ENCODE results near the gene VPS37C. TPM values are rescaled to one million over a fixed set of nuclear protein-coding genes. Genes with fewer than 3 reads are reported as not detected.
"Not testable (repeated sequence)": the region's sequence is repeated elsewhere in the genome, so short reads cannot be mapped to it uniquely, and the experiment has no call there.

The VPS37C gene
- total RNA-seq, 4 donors from 2014 or later = 28.9 to 56.9 (median 40.3) TPM

GRCh38 chr11:61193596-61193995 is 32.4 kb upstream of the VPS37C start:
- no peak overlapping the region for H3K4me3 ChIP-seq
- H3K4me1 ChIP-seq = no peaks in the 10 kb centered on the region
- TF ChIP-seq POLR2A (IDR thresholded peaks at IDR 0.05) (no peak), CTCF (IDR thresholded peaks at IDR 0.05) (no peak)
- no peaks in the 10 kb centered on the region for H3K27me3 ChIP-seq
- no peak for DNase-seq
- H3K9me3 ChIP-seq = no peaks in the 10 kb centered on the region
- H3K36me3 ChIP-seq = no peaks in the 10 kb centered on the region
- no peak overlapping the region for H3K27ac ChIP-seq

GRCh38 chr11:61189933-61190332 is 28.7 kb upstream of the VPS37C start:
- no peak overlapping the region for H3K27ac ChIP-seq
- TF ChIP-seq CTCF (IDR thresholded peaks at IDR 0.05) (no peak), POLR2A (IDR thresholded peaks at IDR 0.05) (no peak)

GRCh38 chr11:61187505-61188130 is 26.4 kb upstream of the VPS37C start:
- TF ChIP-seq CTCF (IDR thresholded peaks at IDR 0.05) (peak; percentile 81 to 92 (median 91)), POLR2A (IDR thresholded peaks at IDR 0.05) (no peak)
- peak in 2 of 3 donors; percentile 89 to 93 for DNase-seq
- Histone ChIP-seq H3K27me3 (no peaks in the 10 kb centered on the region), H3K36me3 (no peaks in the 10 kb centered on the region), H3K4me3 (no peak overlapping the region), H3K4me1 (no peaks in the 10 kb centered on the region), H3K9me3 (no peaks in the 10 kb centered on the region), H3K27ac (no peak overlapping the region)

More at GRCh38 chr11:61189933-61190332, 28.7 kb upstream of the VPS37C start:
- H3K4me1 ChIP-seq = no peaks in the 10 kb centered on the region
- no peaks in the 10 kb centered on the region for H3K27me3 ChIP-seq
- no peaks in the 10 kb centered on the region for H3K36me3 ChIP-seq
- H3K4me3 ChIP-seq = no peak overlapping the region
- DNase-seq = no peak
- H3K9me3 ChIP-seq = no peaks in the 10 kb centered on the region

- DNase-seq = no peak
- Histone ChIP-seq H3K27me3 (no peaks in the 10 kb centered on the region), H3K4me1 (no peaks in the 10 kb centered on the region), H3K9me3 (no peaks in the 10 kb centered on the region), H3K4me3 (no peak overlapping the region), H3K36me3 (no peaks in the 10 kb centered on the region), H3K27ac (no peak overlapping the region)
- TF ChIP-seq CTCF (IDR thresholded peaks at IDR 0.05) (no peak), POLR2A (IDR thresholded peaks at IDR 0.05) (no peak)
Measured at GRCh38 chr11:61186504-61186903, 25.3 kb upstream of the VPS37C start.

GRCh38 chr11:61183645-61184044 is 22.4 kb upstream of the VPS37C start:
- Histone ChIP-seq H3K27ac (no peak overlapping the region), H3K36me3 (no peaks in the 10 kb centered on the region), H3K4me1 (no peaks in the 10 kb centered on the region), H3K4me3 (no peak overlapping the region), H3K27me3 (no peaks in the 10 kb centered on the region), H3K9me3 (no peaks in the 10 kb centered on the region)
- TF ChIP-seq POLR2A (IDR thresholded peaks at IDR 0.05) (no peak), CTCF (IDR thresholded peaks at IDR 0.05) (no peak)
- DNase-seq = no peak

- no peak overlapping the region for H3K27ac ChIP-seq
- H3K4me1 ChIP-seq = no peaks in the 10 kb centered on the region
- H3K9me3 ChIP-seq = no peaks in the 10 kb centered on the region
- no peak for DNase-seq
- no peaks in the 10 kb centered on the region for H3K36me3 ChIP-seq
- no peaks in the 10 kb centered on the region for H3K27me3 ChIP-seq
- H3K4me3 ChIP-seq = no peak overlapping the region
- TF ChIP-seq POLR2A (IDR thresholded peaks at IDR 0.05) = no peak
Measured at GRCh38 chr11:61181489-61181888, 20.3 kb upstream of the VPS37C start.

- H3K9me3 ChIP-seq, H3K4me3 ChIP-seq, H3K27ac ChIP-seq, H3K36me3 ChIP-seq, H3K4me1 ChIP-seq, H3K27me3 ChIP-seq, DNase-seq: not testable (repeated sequence)
Measured at GRCh38 chr11:61180205-61180604, 19.0 kb upstream of the VPS37C start.
